GM21360 (cell line): ENCODE results near the gene RBM45.

Experiments used
- ATAC-seq: cut with Tn5 transposase; IDR thresholded peaks from one replicate; pipeline ENCODE4 v1.9.1; 2021; ENCODE audit warnings: mild to moderate bottlenecking, moderate library complexity; ENCODE audit not compliant: unreplicated experiment

The RBM45 gene

GRCh38 chr2:178157574-178157973, 45.3 kb downstream of the RBM45 start:
- ATAC-seq: no peak

DNA sequence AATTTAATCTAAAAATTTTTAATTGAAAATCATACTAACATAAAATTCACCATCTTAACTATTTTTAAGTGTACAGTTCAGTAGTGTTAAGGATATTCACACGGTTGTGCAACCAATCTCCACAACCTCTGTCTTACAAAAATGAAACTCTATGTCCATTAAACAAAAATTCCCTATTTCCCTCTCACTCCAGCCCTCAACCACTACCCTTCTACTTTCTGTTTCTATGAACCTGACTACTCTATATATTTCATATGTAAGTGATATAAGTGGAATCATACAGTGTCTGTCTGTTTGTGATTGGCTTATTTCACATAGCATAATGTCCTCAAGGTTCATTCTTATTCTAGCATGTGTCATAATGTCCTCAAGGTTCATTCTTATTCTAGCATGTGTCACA, 47.7 kb downstream of the RBM45 start:
- no peak for ATAC-seq

- no peak for ATAC-seq
Observed at GRCh38 chr2:178160601-178161000, 48.4 kb downstream of the RBM45 start.

DNA sequence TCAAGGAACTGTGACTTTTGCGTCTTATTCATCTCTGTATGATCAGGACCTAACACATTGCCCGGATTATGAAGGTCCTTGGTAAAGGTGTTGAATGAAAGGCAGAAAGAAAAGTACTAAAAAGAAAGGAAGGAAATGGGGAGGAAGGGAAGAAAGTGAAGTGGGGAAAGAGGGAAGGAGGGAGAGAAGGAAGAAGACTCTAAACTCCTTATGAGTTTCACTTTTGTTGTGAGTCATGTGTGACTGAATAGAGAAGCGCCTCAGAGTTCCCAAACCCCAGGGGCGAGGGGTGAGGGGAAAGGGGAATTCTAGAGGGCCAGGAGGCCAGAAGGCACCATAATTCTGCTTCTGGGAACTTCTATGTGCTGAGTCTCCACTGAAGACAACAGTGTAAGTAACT, 51.2 kb downstream of the RBM45 start:
- no peak for ATAC-seq

DNA sequence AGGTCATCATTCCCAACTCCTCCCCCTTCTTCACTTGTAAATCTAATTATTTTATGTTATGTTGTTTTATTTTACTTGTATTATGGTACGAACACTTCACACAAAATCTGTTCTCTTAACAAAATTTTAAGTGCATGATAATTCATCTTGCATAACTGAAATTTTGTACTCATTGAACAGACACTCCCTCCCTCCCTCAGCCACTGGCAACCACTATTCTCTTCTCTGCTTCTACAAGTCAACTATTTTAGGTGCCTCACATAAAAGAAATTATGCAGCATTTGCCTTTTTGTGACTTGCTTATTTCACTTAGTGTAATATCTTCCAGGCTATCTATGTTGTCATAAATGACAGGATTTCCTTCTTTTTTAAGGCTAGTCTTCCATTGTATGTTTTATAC, 51.7 kb downstream of the RBM45 start:
- no peak for ATAC-seq

GRCh38 chr2:178173657-178174056, 61.4 kb downstream of the RBM45 start:
- no peak for ATAC-seq

GRCh38 chr2:178177066-178177679, 64.9 kb downstream of the RBM45 start:
- no peak for ATAC-seq
